Cerebellar nuclear complex (tissue), 1 donor: ENCODE data around the gene GPR39.

Experiments used
- DNase-seq, 2 experiments: peaks; one replicate each; lab custom pipeline; 2025; lab: John Stamatoyannopoulos, UW

Gene GPR39

GRCh38 chr2:132605236-132606180 lies 188.9 kb downstream of the GPR39 start:
- DNase-seq, result no peak

- DNase-seq, result no peak
Observed at GRCh38 chr2:132606649-132607048, 190.0 kb downstream of the GPR39 start.

GRCh38 chr2:132607426-132608090 lies 191.0 kb downstream of the GPR39 start:
- DNase-seq, result no peak

- DNase-seq, result no peak
Observed at GRCh38 chr2:132608311-132608710, 191.7 kb downstream of the GPR39 start.

- DNase-seq, result no peak
Observed at GRCh38 chr2:132609101-132609890, 192.7 kb downstream of the GPR39 start.

GRCh38 chr2:132611719-132612118 lies 195.1 kb downstream of the GPR39 start:
- DNase-seq, result no peak

GRCh38 chr2:132615329-132616085 lies 198.9 kb downstream of the GPR39 start:
- no peak for DNase-seq

- no peak for DNase-seq
Observed at GRCh38 chr2:132617989-132618388, 201.4 kb downstream of the GPR39 start.

GRCh38 chr2:132618734-132619133 lies 202.1 kb downstream of the GPR39 start:
- no peak for DNase-seq

GRCh38 chr2:132620115-132620514 lies 203.5 kb downstream of the GPR39 start:
- DNase-seq, result no peak

GRCh38 chr2:132621131-132621875 lies 204.7 kb downstream of the GPR39 start:
- no peak for DNase-seq

GRCh38 chr2:132623096-132623839 lies 206.7 kb downstream of the GPR39 start:
- no peak for DNase-seq

- no peak for DNase-seq
Observed at GRCh38 chr2:132627536-132627935, 210.9 kb downstream of the GPR39 start.

GRCh38 chr2:132632000-132632649 lies 215.5 kb downstream of the GPR39 start:
- no peak for DNase-seq

GRCh38 chr2:132633635-132634034 lies 217.0 kb downstream of the GPR39 start:
- no peak for DNase-seq

GRCh38 chr2:132636346-132636745 lies 219.7 kb downstream of the GPR39 start:
- DNase-seq, result no peak

GRCh38 chr2:132638313-132639040 lies 221.9 kb downstream of the GPR39 start:
- no peak for DNase-seq

GRCh38 chr2:132640116-132640515 lies 223.5 kb downstream of the GPR39 start:
- no peak for DNase-seq

GRCh38 chr2:132641819-132642218 lies 225.2 kb downstream of the GPR39 start:
- DNase-seq, result no peak
